Endothelial cell of umbilical vein (primary cell): Measurements from ENCODE around the gene RPS15A. TPM values are rescaled to one million over a fixed set of nuclear protein-coding genes. Genes with fewer than 3 reads are reported as not detected.

ENCODE experiments used
- BruUV-seq: library from RNA; stranded (reverse); fragments of 400-500 nt; replicated peaks from 2 replicates; lab custom pipeline; 2021; lab: Mats Ljungman, UMichigan
- CTCF ChIA-PET: fragments of 300-600, 350-600 bp; sonication (Branson Sonifier 250); formaldehyde crosslinking; loops from one replicate; lab custom pipeline; 2021; ENCODE audit warnings: antibody characterized with exemption, inconsistent platforms; lab: Charles Lee
- POLR2A ChIA-PET: fragments of 300-600, 350-600 bp; sonication (Branson Sonifier 250); formaldehyde crosslinking; loops from one replicate; lab custom pipeline; 2021; ENCODE audit warnings: antibody characterized with exemption, inconsistent platforms; lab: Charles Lee
- DNase-seq: peaks from one replicate; pipeline ENCODE4 v3.0.0-alpha.2; 2011; ENCODE audit warnings: low read depth, low spot score
- FAIRE-seq: peaks from 2 replicates; lab custom pipeline; 2011; peaks lifted over from hg19 to GRCh38; lab: Jason Lieb, UNC
- H2AFZ ChIP-seq: 2 replicates; pipeline ENCODE4 v1.6.0; 2012; ENCODE audit warnings: low read depth, low read length, control low read depth, inconsistent platforms
- H3K27ac ChIP-seq: 2 replicates; pipeline ENCODE4 v1.5.1; 2011; ENCODE audit warnings: low read depth, mild to moderate bottlenecking, control low read depth, low read length, moderate library complexity; ENCODE audit not compliant: insufficient read depth
- H3K27me3 ChIP-seq, 2 experiments: 2 replicates each; pipeline versions ENCODE4 v1.6.0 to v1.6.1; 2011; ENCODE audit warnings: low read length in 2 of 2, mixed read lengths in 1 of 2; ENCODE audit not compliant: control insufficient read depth in 2 of 2, insufficient read depth in 2 of 2
- H3K36me3 ChIP-seq, 2 experiments: 2 replicates in 1 of 2; 3 replicates in 1 of 2; pipeline ENCODE4 v1.5.1; 2011; ENCODE audit warnings: low read length in 2 of 2, mild to moderate bottlenecking in 1 of 2, moderate library complexity in 1 of 2; ENCODE audit not compliant: control insufficient read depth in 2 of 2, insufficient read depth in 2 of 2; ENCODE audit errors: extremely low read depth in 1 of 2
- H3K4me1 ChIP-seq: 3 replicates; pipeline ENCODE4 v1.5.1; 2011; ENCODE audit warnings: mild to moderate bottlenecking, low read length; ENCODE audit not compliant: control insufficient read depth, insufficient read depth; ENCODE audit errors: extremely low read depth
- H3K4me2 ChIP-seq: 2 replicates; pipeline ENCODE4 v1.6.1; 2011; ENCODE audit warnings: low read length, control low read depth, mixed read lengths; ENCODE audit not compliant: insufficient read depth
- H3K4me3 ChIP-seq, 3 experiments: fragments of 200-600 bp in 1 of 3; sonication (generic), shearing (Covaris generic) in 1 of 3; replicated peaks in 1 of 3; 2 replicates each; pipeline ENCODE4 v1.5.1; 2011 to 2016; ENCODE audit warnings: control low read depth in 3 of 3, low read length in 3 of 3, mild to moderate bottlenecking in 2 of 3, inconsistent platforms in 1 of 3, low read depth in 1 of 3, moderate library complexity in 1 of 3; ENCODE audit not compliant: insufficient read depth in 1 of 3
- H3K79me2 ChIP-seq: 2 replicates; pipeline ENCODE4 v1.6.0; 2012; ENCODE audit warnings: low read length, inconsistent platforms; ENCODE audit not compliant: control insufficient read depth, insufficient read depth
- H3K9ac ChIP-seq: replicated peaks from 2 replicates; pipeline ENCODE3; 2011; ENCODE audit warnings: low read length, control low read depth; ENCODE audit not compliant: insufficient read depth; ENCODE audit errors: extremely low read depth
- H3K9me1 ChIP-seq: replicated peaks from 3 replicates; pipeline ENCODE4 v1.6.0; 2011; ENCODE audit warnings: mild to moderate bottlenecking, low read length; ENCODE audit not compliant: control insufficient read depth, insufficient read depth; ENCODE audit errors: extremely low read depth
- H3K9me3 ChIP-seq: replicated peaks from 2 replicates; pipeline ENCODE4 v1.5.1; 2012; ENCODE audit warnings: low read length, inconsistent platforms; ENCODE audit not compliant: control insufficient read depth, insufficient read depth
- H4K20me1 ChIP-seq: replicated peaks from 2 replicates; pipeline ENCODE3; 2011; ENCODE audit warnings: mild to moderate bottlenecking, low read length; ENCODE audit not compliant: control insufficient read depth, insufficient read depth; ENCODE audit errors: extremely low read depth
- CTCF ChIP-seq, 2 donors: IDR thresholded peaks; 1 replicate in 1 of 2; 2 replicates in 1 of 2; pipeline ENCODE4 v1.5.1; 2011; ENCODE audit warnings: low read length in 2 of 2, mild to moderate bottlenecking in 2 of 2, moderate library complexity in 2 of 2, control low read depth in 1 of 2, inconsistent platforms in 1 of 2, low read depth in 1 of 2; ENCODE audit not compliant: insufficient read depth in 1 of 2; ENCODE audit errors: extremely low read depth in 1 of 2
- EZH2 ChIP-seq: IDR thresholded peaks from 2 replicates; pipeline ENCODE4 v1.6.1; 2012; ENCODE audit warnings: borderline replicate concordance, low read depth, mild to moderate bottlenecking, moderate library complexity, low read length, inconsistent platforms; ENCODE audit not compliant: severe bottlenecking
- FOS ChIP-seq: IDR thresholded peaks from 2 replicates; pipeline ENCODE4 v1.6.1; 2011; ENCODE audit warnings: mild to moderate bottlenecking, low read length, moderate library complexity, borderline replicate concordance; ENCODE audit not compliant: insufficient read depth
- GATA2 ChIP-seq: IDR thresholded peaks from 2 replicates; pipeline ENCODE4 v1.7.0; 2011; ENCODE audit warnings: low read depth, mild to moderate bottlenecking, moderate library complexity, mixed read lengths, low read length; ENCODE audit not compliant: insufficient read length, insufficient read depth
- JUN ChIP-seq: IDR thresholded peaks from 2 replicates; pipeline ENCODE4 v1.6.1; 2011; ENCODE audit warnings: borderline replicate concordance, low read depth; ENCODE audit not compliant: insufficient read length, insufficient read depth
- MAX ChIP-seq: IDR thresholded peaks from 2 replicates; pipeline ENCODE4 v1.6.1; 2011; ENCODE audit not compliant: insufficient read depth, insufficient read length
- MYC ChIP-seq: IDR thresholded peaks from one replicate; pipeline ENCODE4 v1.6.1; 2011; ENCODE audit warnings: mild to moderate bottlenecking, low read depth, low read length
- POLR2A ChIP-seq: IDR thresholded peaks from 2 replicates; pipeline ENCODE4 v1.6.1; 2012; ENCODE audit warnings: low read depth, mild to moderate bottlenecking, control low read depth, low read length
- POLR2AphosphoS5 ChIP-seq: IDR thresholded peaks from 2 replicates; pipeline ENCODE4 v1.6.1; 2012; ENCODE audit warnings: low read depth, mild to moderate bottlenecking, control low read depth, low read length, moderate library complexity; ENCODE audit not compliant: insufficient read depth
- dilution Hi-C: fragments of 300-500 bp; cut with MboI; formaldehyde crosslinking; loops from one replicate; pipeline ENCODE4 v1.15.0; 2019; ENCODE audit warnings: low sequenced_read_pairs; ENCODE audit not compliant: extremely low pct_ligation_motif_present
- intact Hi-C: fragments of 100-400 bp; cut with micrococcal nuclease; formaldehyde crosslinking; loops from one replicate; pipeline ENCODE4 v1.10.0; 2022
- polyA plus RNA-seq, 4 experiments: library from polyadenylated mRNA; depleted of rRNA in 3 of 4; stranded (reverse) in 3 of 4; unstranded in 1 of 4; fragments of >200 nt; gene quantifications; 2 replicates each; pipeline versions ENCODE4 v1.2.1 to v1.2.3, GENCODE V29; 2011 to 2012; ENCODE audit warnings: missing spikeins in 1 of 4
- total RNA-seq: library from RNA; stranded (reverse); gene quantifications from 2 replicates; pipeline ENCODE4 v1.2.3, GENCODE V29; 2021

RPS15A gene
- total and polyA plus RNA-seq, 2 donors (not counting 3 experiments of a cell fraction or from before 2014, with no cell fraction given) = 1,299 to 4,163 TPM

GRCh38 chr16:18827890-18828289 is 37.8 kb upstream of the RPS15A start:
- Histone ChIP-seq H3K9ac (no peak overlapping the region), H3K9me1 (no peaks in the 10 kb centered on the region), H4K20me1 (no peaks in the 10 kb centered on the region), H3K9me3 (no peaks in the 10 kb centered on the region), H3K79me2 (no peaks in the 10 kb centered on the region), H3K4me1 (no peaks in the 10 kb centered on the region), H3K27me3 (no peaks in the 10 kb centered on the region), H3K4me2 (no peak overlapping the region), H3K27ac (no peak overlapping the region), H2AFZ (no peak overlapping the region), H3K4me3 (no peak overlapping the region), H3K36me3 (peaks cover 13 to 34% of the 10 kb centered on the region in 2 experiments)
- CTCF ChIA-PET = interaction anchor here (0.6 to 1.4 kb wide), 2 partner anchors 8 to 26 kb away, joined by 3 to 5 read pairs; partner anchors contain the start of gene ARL6IP1
- no peak for FAIRE-seq
- TF ChIP-seq GATA2 (no peak), CTCF (IDR thresholded peaks at IDR 0.05; ENCODE audit: extremely low read depth in 1 of 2, insufficient read depth in 1 of 2, low read depth in 1 of 2, low read length in 2 of 2) (no peak)
- DNase-seq = no peak
- dilution Hi-C loops (no loop called here), intact Hi-C loops (no loop called here)
- POLR2A ChIA-PET = no interaction called here
- BruUV-seq = no TSS peak

GRCh38 chr16:18816286-18816685 is 26.2 kb upstream of the RPS15A start:
- dilution Hi-C loops = no loop called here
- POLR2A ChIA-PET = no interaction called here

More at GRCh38 chr16:18816286-18816685, 26.2 kb upstream of the RPS15A start:
- no peaks in the 10 kb centered on the region for H3K27me3 ChIP-seq
- no peaks in the 10 kb centered on the region for H3K9me3 ChIP-seq
- no peak overlapping the region for H3K4me3 ChIP-seq
- no peaks in the 10 kb centered on the region for H4K20me1 ChIP-seq
- H3K36me3 ChIP-seq = peaks cover 14 to 32% of the 10 kb centered on the region in 2 experiments
- no peak overlapping the region for H3K27ac ChIP-seq
- intact Hi-C loops = no loop called here
- TF ChIP-seq JUN (no peak), POLR2A (no peak), GATA2 (no peak), CTCF (IDR thresholded peaks at IDR 0.05; ENCODE audit: extremely low read depth in 1 of 2, insufficient read depth in 1 of 2, low read depth in 1 of 2, low read length in 2 of 2) (no peak), MYC (no peak), MAX (no peak), POLR2AphosphoS5 (no peak), EZH2 (no peak), FOS (no peak)
- FAIRE-seq (peak; percentile 21), DNase-seq (no peak)
- H3K4me2 ChIP-seq = no peak overlapping the region
- H3K9ac ChIP-seq = no peak overlapping the region
- no peaks in the 10 kb centered on the region for H3K79me2 ChIP-seq
- CTCF ChIA-PET = interaction anchor here (1.1 to 2.7 kb wide), 3 partner anchors 11 to 39 kb away, joined by 3 to 12 read pairs (median 5); partner anchors contain the start of gene ARL6IP1
- H3K4me1 ChIP-seq = no peaks in the 10 kb centered on the region
- no TSS peak for BruUV-seq
- H2AFZ ChIP-seq = no peak overlapping the region
- no peaks in the 10 kb centered on the region for H3K9me1 ChIP-seq
